Loucy (cell line): ENCODE data around the gene SHB.

Experiments
- H2AFZ ChIP-seq: fragments of 200-600 bp; sonication (generic); 2 replicates; pipeline ENCODE4 v1.6.0; 2016; ENCODE audit warnings: antibody characterized with exemption, mild to moderate bottlenecking, low read length, moderate library complexity
- H3F3A ChIP-seq: fragments of 200-600 bp; 2 replicates; pipeline ENCODE4 v1.6.0; 2016; ENCODE audit warnings: antibody characterized with exemption, low read depth, mild to moderate bottlenecking
- H3K27me3 ChIP-seq: fragments of 200-600 bp; sonication (generic); 2 replicates; pipeline ENCODE4 v1.6.1; 2014; ENCODE audit warnings: low read length, mild to moderate bottlenecking; ENCODE audit not compliant: insufficient read depth, poor library complexity, severe bottlenecking
- H3K36me3 ChIP-seq: fragments of 200-600 bp; sonication (generic); 2 replicates; pipeline ENCODE4 v1.6.1; 2016; ENCODE audit warnings: low read length; ENCODE audit not compliant: insufficient read depth
- H3K4me1 ChIP-seq: fragments of 200-600 bp; sonication (generic); 2 replicates; pipeline ENCODE4 v1.5.1; 2014; ENCODE audit warnings: low read length, mild to moderate bottlenecking; ENCODE audit not compliant: insufficient read depth, poor library complexity, severe bottlenecking
- H3K4me2 ChIP-seq: fragments of 200-600 bp; sonication (generic); 2 replicates; pipeline ENCODE4 v1.6.0; 2014; ENCODE audit warnings: antibody characterized with exemption, low read length, low read depth, mild to moderate bottlenecking; ENCODE audit not compliant: poor library complexity, severe bottlenecking
- H3K4me3 ChIP-seq: fragments of 200-600 bp; sonication (generic); 2 replicates; pipeline ENCODE4 v1.5.1; 2014; ENCODE audit warnings: low read length, mild to moderate bottlenecking, mixed read lengths; ENCODE audit not compliant: poor library complexity, severe bottlenecking
- H3K79me2 ChIP-seq: fragments of 200-600 bp; sonication (generic); 2 replicates; pipeline ENCODE4 v1.6.1; 2014; ENCODE audit warnings: low read length; ENCODE audit not compliant: insufficient read depth
- H3K9ac ChIP-seq: fragments of 200-600 bp; sonication (generic); 2 replicates; pipeline ENCODE4 v1.6.0; 2014; ENCODE audit warnings: mild to moderate bottlenecking, low read depth, low read length, moderate library complexity; ENCODE audit not compliant: poor library complexity, severe bottlenecking
- H3K9me2 ChIP-seq: fragments of 200-600 bp; sonication (generic); replicated peaks from 2 replicates; pipeline ENCODE4 v1.6.1; 2016; ENCODE audit warnings: low read depth, low read length, mixed read lengths
- H3K9me3 ChIP-seq: fragments of 200-600 bp; sonication (generic); 2 replicates; pipeline ENCODE4 v1.6.1; 2014; ENCODE audit warnings: mild to moderate bottlenecking, antibody characterized with exemption, low read length, low read depth; ENCODE audit not compliant: insufficient read depth
- H4K20me1 ChIP-seq: fragments of 200-600 bp; sonication (generic); 2 replicates; pipeline ENCODE4 v1.6.0; 2014; ENCODE audit warnings: antibody characterized with exemption, low read length, mild to moderate bottlenecking; ENCODE audit not compliant: insufficient read depth, poor library complexity, severe bottlenecking
- EZH2phosphoT487 ChIP-seq: fragments of 200-600 bp; IDR thresholded peaks from 2 replicates; pipeline ENCODE4 v1.6.1; 2018; ENCODE audit warnings: antibody characterized with exemption, mild to moderate bottlenecking, moderate library complexity, borderline replicate concordance
- TF ChIP-seq, protein P1 (sequence below): fragments of 200-600 bp; sonication (generic); conservative IDR thresholded peaks from 2 replicates; pipeline ENCODE4 v1.5.1; 2014; ENCODE audit warnings: mild to moderate bottlenecking, antibody characterized with exemption, low read length

SHB gene

DNA sequence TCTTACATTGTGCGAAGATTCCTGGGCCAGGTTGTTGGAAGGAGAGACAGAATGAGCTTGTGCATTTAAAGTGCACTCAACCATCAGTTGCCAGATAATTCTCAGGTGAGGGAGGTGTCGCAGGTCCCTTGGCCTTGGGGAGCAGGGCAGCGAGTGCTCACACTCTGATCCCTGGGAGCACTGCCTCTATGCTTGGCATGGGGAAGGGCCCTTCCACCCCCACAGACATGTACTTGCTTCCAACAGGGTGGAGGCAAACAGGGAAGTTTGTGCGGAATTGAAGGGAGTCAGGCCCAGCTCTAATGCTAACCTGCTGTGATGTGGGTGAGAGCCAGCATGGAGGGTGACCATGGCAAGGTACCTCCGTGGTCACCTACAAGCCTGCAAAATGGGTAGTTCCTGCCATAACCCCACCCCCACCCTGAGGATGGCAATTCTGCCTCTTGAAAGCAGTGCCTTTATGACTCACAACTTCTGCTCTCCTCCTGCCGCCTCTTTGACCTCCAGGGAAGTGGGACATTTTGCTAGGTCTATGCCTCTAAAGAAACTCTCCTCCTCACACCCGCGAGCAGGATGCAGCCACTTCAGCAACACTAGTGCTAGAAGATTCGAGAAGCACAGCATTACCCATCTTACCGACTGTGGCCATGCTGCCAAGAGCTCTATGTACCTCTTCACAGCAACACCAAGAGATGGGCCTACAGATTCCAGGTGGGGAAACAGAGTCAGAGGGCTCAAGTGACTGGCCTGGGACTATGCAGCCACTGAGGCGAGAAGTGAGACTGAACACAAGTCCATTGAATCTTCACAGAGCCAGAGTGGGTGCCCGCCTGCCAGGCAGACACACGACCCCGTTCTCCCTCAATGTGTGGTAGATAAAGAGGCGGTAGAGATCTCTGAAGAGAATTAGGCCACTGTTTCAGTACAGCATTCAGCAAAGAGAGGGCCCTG is 143.0 kb downstream of the SHB start:
- Histone ChIP-seq H3K4me2 (no peak overlapping the region), H3K79me2 (no peaks in the 10 kb centered on the region), H3K4me3 (no peak overlapping the region), H3K9me3 (no peaks in the 10 kb centered on the region), H3K9me2 (no peaks in the 10 kb centered on the region), H3K27me3 (no peaks in the 10 kb centered on the region), H3K9ac (no peak overlapping the region), H3K4me1 (no peaks in the 10 kb centered on the region), H4K20me1 (no peaks in the 10 kb centered on the region), H3F3A (no peaks in the 10 kb centered on the region), H3K36me3 (no peaks in the 10 kb centered on the region), H2AFZ (no peak overlapping the region)
- TF ChIP-seq, protein P1, sequence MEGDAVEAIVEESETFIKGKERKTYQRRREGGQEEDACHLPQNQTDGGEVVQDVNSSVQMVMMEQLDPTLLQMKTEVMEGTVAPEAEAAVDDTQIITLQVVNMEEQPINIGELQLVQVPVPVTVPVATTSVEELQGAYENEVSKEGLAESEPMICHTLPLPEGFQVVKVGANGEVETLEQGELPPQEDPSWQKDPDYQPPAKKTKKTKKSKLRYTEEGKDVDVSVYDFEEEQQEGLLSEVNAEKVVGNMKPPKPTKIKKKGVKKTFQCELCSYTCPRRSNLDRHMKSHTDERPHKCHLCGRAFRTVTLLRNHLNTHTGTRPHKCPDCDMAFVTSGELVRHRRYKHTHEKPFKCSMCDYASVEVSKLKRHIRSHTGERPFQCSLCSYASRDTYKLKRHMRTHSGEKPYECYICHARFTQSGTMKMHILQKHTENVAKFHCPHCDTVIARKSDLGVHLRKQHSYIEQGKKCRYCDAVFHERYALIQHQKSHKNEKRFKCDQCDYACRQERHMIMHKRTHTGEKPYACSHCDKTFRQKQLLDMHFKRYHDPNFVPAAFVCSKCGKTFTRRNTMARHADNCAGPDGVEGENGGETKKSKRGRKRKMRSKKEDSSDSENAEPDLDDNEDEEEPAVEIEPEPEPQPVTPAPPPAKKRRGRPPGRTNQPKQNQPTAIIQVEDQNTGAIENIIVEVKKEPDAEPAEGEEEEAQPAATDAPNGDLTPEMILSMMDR = no peak
- no peak for TF ChIP-seq EZH2phosphoT487

DNA sequence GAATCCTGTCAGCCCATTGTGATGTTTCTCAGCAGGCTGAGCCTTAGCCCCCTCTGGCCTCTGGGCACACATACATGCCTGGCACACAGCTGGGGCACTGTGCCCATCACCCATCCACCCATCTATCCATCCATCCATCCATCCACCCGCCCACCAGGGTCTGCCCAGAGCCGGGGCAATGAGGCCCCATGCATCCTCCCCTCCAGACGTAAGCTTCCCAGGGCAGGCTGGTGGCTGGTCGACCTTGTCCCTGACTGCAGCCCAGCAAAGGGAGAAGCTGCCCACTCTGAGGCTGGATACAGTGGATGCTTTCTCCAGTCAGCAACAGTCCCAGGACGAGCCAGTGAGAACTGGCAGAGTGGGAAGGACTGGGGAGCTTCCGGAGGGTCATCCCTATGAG is 144.0 kb downstream of the SHB start:
- H3K79me2 ChIP-seq = no peaks in the 10 kb centered on the region
- TF ChIP-seq, protein P1 = no peak
- no peak for TF ChIP-seq EZH2phosphoT487
- H3K4me1 ChIP-seq = no peaks in the 10 kb centered on the region

DNA sequence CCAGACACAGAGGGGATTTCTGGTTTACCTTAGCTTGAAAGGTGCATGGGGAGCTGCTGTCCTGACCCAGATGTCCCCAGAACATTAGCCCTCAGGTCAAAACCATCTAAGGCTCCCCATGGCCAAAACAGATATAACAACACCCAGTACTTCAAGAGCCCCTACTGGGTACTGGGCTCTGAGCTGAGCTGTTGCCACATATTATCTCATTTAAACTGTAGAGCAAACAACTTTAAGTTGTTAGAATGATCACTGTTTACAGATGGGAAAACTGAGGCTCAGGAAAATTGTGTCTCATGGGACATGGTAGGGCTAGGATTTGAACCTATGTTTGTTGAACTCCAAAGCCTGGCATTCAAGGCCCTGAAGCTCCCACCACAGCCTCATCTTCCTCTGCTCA is 144.5 kb downstream of the SHB start:
- no peaks in the 10 kb centered on the region for H3K27me3 ChIP-seq
- no peak overlapping the region for H2AFZ ChIP-seq
- H3K4me2 ChIP-seq = no peak overlapping the region
- H3K9me2 ChIP-seq = no peaks in the 10 kb centered on the region
- H3K9me3 ChIP-seq = no peaks in the 10 kb centered on the region
- no peaks in the 10 kb centered on the region for H3F3A ChIP-seq
- no peaks in the 10 kb centered on the region for H3K79me2 ChIP-seq
- no peaks in the 10 kb centered on the region for H3K4me1 ChIP-seq
- H3K9ac ChIP-seq = no peak overlapping the region
- no peak for TF ChIP-seq EZH2phosphoT487
- TF ChIP-seq, protein P1 = no peak
- no peak overlapping the region for H3K4me3 ChIP-seq
- H4K20me1 ChIP-seq = no peaks in the 10 kb centered on the region
- H3K36me3 ChIP-seq = no peaks in the 10 kb centered on the region

More for the DNA sequence above, 144.0 kb downstream of the SHB start:
- H3K9ac ChIP-seq = no peak overlapping the region
- no peak overlapping the region for H3K4me2 ChIP-seq
- no peaks in the 10 kb centered on the region for H3K27me3 ChIP-seq
- H2AFZ ChIP-seq = no peak overlapping the region
- no peaks in the 10 kb centered on the region for H3K9me2 ChIP-seq
- no peaks in the 10 kb centered on the region for H3K9me3 ChIP-seq
- H4K20me1 ChIP-seq = no peaks in the 10 kb centered on the region
- H3K36me3 ChIP-seq = no peaks in the 10 kb centered on the region
- no peak overlapping the region for H3K4me3 ChIP-seq
- H3F3A ChIP-seq = no peaks in the 10 kb centered on the region
